ENCODE measurements around the gene BAIAP2.
A peak's percentile ranks its signal among the peaks of the same experiment; 100 is the strongest.

BAIAP2 gene

DNA sequence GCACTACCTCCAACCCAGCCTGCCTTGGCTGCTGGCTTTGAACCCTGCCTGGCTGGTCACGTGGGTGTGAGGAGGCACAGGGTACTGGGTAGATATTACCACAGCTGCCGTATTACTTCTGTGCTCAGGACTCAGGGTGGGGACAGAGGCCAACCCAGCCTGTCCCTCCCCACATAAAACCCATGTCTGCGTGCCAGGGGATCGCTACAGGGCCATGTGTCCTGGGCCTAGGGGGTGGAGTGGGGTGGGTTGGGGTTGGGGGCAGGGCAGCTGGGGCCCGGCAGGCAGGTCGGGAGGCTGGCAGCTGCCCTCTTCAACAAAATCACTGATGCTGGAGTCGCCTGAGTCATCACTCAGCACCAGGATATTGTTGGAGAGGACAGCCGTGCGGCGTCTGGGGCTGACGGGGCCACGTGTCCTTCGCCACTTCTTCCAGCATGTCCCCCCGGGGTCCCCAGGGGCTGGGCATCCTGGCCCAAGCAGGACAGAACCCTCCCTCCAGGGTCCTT is 90.7 kb downstream of the BAIAP2 start:
- DNase-seq (ENCODE audit: low read depth), result no peak

DNA sequence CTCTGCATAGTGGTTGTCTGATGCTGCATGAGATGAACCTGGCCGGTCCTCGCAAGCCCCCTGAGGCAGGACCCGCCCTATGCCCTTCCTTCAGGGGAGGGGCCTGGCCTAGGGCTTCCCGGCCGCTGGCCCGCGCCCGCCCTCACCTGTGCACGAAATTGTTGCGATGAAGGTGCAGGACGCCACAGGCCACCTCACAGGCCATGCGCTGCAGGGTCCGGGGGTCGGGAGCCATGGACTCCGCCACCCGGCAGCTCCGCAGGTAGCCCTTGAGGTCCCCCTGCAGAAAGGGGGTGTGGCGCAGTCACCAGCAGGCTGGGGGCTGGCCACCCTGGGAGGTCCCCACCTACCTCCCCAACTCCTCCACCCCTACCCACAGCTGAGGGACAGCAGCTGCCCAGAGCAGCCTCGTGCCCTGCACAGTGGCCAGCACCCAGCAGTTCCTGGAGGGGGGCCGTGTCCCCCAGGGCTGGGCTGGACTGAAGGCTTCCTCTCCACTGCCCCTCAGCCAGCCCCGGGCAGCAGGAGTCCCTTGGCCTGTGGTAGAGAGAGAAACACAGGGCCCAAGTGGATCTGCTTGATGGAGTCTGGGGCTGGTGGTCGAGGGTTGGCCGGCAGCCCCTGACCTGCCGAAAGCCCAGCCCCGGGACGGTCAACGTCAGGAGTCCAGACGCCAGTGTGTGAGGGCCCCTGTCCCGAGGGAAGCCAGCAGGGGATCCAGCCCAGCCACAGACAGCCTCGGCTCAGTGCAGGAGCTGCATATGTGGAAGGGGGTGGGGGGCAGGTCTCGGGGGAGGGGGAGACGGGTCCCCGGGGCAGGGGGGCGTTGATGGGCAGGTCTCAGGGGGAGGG is 91.6 kb downstream of the BAIAP2 start:
- DNase-seq (ENCODE audit: low read depth), result no peak

DNA sequence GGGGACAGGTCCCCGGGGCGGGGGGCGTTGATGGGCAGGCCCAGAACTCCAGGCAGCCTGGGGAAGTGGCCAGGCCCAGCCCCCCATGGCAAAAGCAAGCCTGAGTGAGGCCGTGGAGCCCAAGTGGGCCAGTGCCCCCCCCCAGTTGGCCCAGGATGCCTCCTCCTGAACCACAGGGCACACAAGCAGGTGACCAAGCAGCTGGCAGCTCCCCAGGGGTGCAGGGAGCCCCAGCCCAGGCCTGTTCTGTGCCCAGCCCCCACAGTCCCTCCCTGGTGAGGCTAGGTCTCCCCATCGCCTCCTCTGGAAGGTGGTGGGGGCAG is 92.1 kb downstream of the BAIAP2 start:
- DNase-seq (ENCODE audit: low read depth), result no peak

DNA sequence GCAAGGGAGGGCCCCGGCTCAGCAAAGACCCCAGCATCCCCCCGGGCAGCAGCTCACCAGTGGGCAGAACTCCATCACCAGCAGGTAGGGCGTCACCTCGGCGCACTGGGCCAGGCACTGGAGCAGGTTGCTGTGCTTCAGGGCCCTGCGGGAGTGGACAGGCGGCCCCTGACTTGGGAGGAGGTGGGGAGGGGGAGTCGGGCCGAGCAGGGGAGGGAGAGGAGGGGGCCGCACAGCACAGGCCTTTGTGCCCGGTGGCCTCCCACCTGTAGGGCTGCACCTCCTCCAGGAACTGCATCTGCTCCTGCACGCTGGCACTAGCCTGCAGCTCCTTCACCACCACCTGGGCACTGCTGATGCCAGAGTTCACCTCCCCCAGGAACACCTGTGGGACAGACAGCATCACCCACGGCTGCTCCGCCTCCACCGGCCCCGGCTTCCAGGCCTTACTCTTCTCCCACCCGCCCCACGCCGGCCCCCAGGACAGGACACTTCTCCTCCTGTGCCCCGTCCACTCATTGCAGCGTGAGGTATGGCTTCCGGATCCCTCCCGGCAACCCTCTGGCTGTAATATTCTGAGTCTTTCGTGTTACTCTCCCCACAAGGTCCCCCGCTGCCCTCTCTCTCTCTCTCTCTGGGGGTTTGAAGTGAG is 92.7 kb downstream of the BAIAP2 start:
- no peak for DNase-seq (ENCODE audit: low read depth)

DNA sequence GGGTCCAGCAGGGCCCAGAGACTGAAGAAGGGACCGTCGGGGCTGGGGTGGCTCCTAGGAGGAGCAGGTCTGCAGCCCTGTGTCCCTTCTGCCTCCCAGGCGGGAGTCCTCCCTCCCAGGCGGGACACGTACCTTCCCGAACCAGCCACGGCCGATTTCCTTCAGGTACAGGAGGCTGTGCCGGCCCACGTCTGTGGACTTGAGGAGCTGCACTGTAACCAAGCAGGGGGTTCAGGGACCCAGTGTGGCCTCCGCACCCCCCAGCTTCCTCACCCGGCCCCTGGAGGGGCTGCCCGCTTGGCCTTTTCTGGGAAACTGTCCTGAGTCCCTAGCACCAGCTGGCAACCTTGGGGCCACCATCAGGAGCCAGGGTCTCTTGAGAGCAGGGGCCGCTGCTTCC is 93.4 kb downstream of the BAIAP2 start:
- no peak for DNase-seq (ENCODE audit: low read depth)

DNA sequence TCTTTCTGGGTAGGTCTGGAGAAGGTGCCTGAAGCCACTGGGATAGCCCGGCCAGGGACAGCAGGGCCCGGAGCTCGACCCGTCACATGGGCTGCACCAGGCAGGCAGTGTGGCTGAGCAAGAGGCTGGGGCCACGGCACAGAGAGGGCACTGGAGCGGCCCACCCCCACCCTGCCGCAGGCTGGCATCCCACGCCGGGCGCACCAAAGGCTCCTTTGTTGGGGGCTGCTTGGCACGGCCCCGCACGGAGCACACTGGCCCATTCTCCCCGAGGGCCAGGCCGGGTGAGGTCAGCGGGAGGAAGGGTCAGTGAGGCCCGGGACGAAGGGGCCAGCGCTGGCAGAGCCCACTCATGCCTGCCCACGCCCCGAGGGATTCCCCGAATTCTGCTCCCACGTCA is 93.8 kb downstream of the BAIAP2 start:
- DNase-seq (ENCODE audit: low read depth), result no peak

DNA sequence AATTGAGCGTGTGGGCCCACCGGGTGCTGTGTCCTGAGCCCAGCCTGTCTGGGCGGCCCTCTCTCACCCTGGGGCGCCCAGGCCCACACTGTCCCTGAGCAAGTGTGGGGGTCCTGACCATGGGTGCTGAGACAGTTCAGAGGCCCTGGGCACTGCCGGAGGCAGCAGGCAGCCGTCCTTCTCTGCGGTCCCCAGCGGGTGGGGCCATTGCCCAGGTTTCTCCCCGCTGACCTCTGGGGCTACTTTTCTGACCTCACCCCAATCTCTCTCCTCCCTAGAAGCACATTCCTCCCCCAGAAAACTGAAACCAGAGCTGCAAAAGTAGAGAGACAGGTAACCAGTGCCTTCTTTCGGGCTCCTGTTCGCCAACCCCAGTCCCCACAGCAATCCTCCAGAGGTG is 94.3 kb downstream of the BAIAP2 start:
- DNase-seq (ENCODE audit: low read depth), result peak; percentile 20

DNA sequence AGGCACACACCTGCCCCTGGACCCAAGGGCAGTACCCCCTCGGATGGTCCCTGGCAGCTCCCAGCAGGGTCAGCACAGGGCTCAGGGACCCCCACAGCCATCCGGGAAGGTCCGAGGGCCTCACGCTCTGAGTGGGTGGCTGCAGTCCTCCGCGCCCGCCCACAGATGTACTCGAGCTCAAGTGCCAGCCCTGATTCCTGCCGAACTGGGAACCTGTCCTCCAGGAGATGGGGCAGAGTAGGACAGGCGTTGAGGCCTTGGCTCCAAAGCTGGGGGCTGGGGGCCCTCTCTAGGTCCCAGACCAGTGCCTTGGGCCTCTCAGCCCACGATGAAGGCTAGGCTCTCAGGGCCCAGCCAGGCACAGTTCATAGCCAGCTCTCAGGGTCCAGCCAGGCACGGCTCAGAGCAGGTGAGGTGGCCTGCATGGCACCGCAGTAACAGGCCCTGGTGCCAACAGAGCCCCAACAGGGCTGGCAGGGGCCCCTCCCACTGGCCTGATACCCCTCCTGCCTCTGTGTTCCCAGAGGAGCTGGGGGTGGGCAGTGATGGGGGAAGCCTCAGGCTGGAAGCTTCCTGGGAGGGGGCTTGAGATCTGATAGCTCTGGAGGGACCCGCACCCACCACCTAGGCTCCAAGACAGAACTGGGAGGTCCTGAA is 94.9 kb downstream of the BAIAP2 start:
- no peak for DNase-seq (ENCODE audit: low read depth)

DNA sequence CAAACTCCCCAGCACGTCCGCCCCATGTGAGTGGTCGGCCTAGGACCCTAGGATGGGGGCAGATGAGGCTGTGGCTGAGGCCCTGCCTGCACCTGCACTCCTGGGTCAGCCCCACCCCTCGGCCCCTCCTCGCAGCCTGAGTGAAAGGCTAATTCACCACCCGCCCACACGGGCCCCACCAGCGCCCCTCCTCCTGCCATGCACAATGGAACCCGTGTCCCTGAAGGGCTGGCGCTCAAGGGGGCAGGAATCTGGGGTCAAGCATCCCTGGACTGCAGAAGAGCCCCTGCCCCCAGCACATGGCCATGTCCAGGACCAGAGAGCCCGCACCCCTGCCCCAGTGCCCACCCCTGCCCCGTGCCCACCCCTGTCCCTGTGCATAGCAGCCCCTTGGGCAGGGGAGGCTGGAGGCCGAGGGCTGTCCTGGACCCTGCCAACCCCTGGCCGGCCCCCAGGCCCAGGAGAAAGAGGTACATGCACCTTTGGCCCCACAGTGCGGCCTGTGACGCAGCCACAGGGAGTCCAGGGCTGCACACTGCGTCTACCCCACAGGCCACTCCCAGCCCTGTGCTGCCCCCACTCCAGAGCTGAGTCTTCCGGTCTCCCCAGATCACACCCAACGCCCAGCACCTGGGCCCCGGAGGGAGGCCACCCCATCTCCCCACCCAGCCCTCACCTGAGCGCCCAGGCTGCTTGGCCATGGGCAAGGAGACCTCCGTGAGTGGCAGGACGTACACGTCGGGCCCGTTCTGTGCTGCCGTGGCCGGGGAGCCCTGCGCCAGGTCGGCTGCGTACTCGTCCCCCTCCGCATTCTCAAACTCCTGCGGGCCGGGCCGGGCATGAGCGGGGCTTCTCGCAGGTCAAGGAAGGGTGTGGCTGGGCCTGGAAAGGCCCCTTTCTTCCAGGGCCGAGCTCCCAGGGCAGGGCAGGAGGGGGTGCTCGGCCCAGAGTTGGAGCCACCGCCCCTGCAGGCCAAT is 95.7 kb downstream of the BAIAP2 start:
- DNase-seq (ENCODE audit: low read depth), result no peak

DNA sequence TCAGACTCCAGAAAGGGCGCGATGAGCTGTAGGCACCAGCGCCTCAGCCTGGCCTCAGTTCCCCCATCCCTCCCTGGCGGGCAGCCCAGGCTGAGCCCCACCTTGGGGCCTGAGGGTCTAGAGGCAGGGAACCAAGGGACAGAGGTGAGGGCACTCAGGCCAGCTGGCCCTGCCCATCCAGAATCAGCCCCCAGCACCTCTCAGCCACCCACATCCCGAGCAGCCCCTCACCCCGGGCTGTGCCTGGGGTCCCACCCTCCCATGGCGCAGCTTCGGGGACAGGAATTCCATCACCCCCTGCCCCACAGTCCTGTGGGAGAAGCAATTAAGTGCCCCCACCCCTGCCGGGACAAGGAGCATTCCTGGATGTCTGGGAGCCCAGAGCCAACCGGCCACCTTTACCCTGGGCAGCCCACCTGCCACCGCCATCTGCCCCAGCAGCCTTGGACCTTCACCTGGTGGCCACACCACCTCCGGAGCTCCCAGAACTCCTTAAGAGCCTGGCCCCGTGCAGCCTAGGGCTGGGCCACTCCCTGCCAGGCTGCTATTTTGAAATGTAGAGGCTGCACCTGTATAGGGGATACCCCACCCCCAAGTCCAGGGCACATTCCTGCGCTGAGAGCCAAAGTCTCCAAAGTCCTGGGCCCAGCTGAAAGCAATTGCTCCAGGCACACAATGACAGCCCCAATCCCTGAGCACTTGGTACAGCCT is 96.7 kb downstream of the BAIAP2 start:
- no peak for DNase-seq (ENCODE audit: low read depth)

DNA sequence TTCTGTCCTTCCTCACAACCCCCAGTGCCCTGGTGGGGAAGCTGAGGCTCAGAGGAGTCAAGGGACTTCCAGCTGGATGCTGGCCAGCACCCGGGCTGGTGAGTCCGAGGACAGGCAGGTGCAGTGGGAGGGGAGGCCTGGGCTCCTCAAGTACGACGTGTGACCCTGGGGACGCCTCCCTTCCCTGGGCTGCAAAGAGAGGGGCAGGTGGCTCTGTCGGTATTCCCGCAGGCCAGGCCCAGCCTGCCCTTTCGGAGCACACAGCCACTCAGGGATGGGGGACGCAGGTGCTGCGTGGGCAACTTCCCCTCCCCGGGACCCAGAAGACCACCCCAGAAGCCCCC is 97.2 kb downstream of the BAIAP2 start:
- no peak for DNase-seq (ENCODE audit: low read depth)

DNA sequence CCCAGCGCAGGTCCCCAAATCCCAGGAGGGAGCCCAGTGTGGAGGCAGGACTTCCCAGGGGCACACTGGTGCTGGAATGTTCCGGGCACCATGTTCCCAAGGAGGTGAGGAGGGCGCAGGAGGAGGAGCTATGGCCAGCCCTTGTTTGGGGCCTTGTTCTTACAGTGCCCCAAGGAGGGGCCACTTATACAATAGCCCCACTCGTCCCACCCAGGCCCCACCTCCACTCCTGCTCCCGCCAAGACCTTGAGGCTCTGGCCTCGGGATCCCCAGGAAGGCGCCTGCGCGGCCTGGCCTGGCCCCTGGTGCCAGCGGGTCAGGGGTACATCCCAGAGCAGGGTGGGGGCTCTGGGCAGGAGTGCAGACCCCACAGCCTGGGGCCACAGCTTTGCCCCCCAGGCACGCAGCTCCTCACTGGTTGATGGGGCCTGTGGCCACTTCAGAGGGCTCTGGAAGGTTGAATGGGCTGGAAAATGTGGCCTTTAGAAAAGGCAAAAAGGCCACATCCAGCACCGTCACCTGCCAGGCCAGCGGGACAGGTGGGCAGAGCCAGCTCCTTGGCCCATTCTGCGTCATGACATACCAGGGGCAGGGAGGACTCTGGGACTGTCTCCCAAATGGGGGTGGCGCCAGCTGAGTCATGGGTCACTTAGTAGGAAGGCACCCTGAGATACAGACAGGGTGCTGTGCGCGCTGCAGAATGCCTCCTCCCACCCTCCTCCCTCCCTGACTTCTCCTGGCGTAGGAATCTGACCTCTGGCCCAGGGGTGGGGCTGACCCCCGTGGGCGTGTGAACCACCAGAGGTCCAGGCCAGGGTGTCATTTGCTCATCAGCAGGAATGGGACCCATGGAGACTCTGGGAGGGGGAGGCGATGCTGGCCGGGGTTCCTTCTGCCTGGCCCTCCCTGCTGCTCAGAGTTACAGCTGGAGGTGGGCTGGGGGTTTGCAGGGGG is 98.1 kb downstream of the BAIAP2 start:
- no peak for DNase-seq (ENCODE audit: low read depth)

DNA sequence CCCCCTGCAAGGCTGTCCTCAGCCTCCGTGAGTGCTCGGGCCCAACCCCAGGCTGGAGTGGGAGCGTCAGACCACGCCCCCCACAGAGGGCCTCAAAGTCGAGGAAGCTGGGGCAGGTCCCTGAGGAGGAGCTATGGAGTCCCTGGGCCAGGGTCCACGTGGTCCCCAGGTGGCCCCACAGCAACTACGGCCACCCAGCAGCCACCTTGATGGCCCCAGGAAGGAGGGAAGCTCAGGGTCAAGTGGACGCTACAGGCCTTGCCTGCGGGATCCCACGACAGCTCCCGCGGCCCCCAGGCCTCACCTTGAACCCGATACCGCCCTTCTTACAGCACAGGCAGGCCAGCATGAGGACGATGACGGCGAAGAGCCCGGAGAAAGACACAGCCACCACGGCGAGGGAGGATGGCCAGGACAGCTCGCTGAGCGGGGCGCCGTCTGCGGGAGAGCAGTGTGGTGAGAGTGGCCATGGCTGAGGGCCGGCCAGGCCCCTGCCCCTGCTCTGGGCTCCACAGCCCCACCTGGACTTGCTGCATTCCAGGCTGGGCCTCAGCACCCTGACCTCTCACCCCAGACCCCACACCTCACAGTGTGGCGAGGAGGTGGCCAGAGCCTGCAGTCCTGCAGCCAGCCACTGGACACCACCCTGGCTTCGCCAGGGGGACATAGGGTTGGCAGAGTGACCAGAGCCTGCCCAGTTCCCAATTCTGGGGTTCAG is 99.3 kb downstream of the BAIAP2 start:
- no peak for DNase-seq (ENCODE audit: low read depth)

DNA sequence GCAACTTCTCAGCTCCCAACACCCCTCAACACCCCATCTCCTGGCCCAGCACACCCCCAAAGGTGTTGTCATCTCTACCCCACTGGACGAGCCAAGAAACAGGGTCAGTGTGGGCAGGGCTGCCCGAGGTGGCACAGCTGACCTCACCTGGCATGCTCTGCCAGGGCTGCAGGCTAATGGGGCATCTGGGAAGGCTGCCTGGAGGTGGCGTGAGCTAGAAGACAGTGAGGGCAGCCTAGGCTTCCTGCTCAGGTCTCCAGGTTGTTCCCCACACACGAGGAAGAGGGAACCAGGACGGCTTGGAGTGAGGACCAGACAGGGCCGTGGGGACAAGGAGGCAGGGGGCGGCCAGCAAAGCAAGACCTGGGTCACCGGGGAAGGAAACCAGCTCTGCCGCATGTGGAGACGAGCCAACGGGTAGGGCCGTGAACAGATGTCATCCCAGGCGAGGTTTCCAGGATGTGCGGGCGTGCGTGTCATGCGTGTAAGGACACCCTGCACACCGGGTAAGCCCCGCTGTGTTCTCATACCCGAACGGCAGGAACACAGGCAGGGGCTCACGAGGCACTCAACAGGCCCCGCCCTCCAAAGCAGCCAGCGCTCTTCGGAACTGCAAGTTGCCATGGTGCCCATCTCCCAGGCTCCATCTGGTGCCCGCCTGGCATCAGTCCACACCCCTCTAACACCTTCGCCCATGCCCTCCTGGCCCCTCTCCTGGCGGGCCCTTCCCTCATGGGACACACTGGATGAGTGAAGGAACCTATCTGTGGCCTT is 100.7 kb downstream of the BAIAP2 start:
- no peak for DNase-seq (ENCODE audit: low read depth)

DNA sequence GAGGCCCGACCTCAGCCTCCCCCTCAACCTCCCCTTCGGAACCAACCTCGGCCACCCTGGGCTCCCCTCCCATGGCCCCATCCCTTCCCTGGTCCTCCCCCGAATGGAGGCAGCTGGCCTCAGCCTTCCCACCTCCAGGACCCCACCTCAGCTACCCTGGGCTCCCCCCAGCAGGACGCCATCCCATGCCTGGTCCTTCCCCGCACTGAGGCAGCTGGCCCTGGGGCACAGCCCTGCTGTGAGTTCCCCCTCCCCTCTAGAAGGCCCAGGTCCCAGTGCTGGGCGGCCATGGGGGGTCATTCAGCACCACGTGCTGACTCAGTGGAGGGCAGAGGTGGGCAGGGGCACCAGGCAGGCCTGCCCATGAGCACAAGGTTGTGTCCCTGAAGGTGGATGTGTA is 101.4 kb downstream of the BAIAP2 start:
- no peak for DNase-seq (ENCODE audit: low read depth)

DNA sequence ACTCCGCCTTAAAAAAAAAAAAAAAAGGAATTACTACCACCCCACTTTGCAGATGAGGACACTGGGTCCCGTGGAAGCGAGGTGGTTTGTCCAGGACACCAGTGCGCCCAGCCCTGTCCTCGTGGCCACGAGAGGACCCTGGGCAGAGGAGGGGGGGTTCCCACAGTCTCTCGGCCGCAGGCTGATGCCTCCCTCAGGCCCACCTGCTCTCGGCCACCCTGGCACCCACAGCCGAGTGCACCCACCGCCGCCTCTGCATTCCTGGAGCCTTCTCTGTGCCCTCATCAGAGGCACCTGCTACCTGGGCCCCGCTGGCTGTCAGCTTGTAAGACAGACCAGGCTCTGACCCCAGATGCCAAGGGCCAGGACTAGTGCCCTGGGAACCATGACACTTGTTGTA is 102.3 kb downstream of the BAIAP2 start:
- DNase-seq (ENCODE audit: low read depth), result no peak

DNA sequence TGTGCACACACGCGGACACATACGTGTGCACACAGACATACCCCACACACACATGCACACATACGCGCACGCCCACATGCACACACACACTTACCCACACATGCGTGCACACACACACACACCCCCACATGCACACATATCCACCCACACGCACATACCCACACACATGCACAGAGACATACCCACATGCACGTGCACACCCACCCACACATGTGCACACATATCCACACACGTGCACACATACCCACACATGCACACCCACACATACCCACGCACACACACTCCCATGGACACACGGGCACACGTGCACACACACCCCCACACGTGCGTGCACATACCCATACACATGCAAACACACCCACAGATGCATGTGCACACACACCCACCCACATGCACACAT is 103.1 kb downstream of the BAIAP2 start:
- no peak for DNase-seq (ENCODE audit: low read depth)

DNA sequence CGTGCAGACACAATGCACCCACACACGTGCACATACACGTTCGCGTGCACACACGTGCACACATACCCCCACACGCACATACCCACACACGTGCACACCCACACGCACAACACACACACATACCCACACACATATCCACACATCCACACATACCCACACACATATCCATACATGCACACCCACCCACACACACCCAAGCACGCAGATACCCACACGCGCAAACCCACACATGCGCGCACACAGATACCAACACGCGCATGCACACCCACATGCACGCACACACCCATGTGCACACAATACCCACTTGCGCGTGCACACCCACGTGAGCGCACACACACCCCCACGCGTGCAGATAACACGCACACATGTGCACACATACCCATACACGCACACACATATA is 103.5 kb downstream of the BAIAP2 start:
- no peak for DNase-seq (ENCODE audit: low read depth)

DNA sequence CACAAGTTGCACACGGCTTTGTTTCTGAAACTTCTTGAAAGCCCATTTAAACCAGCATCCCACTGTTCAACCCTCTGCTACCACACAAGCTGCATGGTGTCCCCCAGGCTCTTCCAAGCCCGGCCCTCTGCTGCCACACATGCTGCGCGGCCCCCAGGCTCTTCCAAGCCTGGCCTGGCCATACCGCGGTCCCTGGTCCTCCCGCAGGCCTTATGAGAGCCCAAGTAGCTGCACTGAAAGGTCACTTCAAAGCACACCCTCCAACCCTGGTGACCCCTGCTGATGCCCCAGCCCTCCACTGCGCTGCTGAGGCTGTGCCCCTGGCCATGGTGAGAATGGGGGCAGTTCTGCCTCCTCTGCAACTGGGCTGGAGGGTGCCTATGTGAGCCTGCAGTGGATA is 104.5 kb downstream of the BAIAP2 start:
- no peak for DNase-seq (ENCODE audit: low read depth)
